SJCRH30 (cell line): ENCODE results near the gene KCNF1. TPM values are rescaled to one million over a fixed set of nuclear protein-coding genes. Genes with fewer than 3 reads are reported as not detected.

Source experiments
- DNase-seq, 2 experiments: peaks; one replicate each; pipeline ENCODE4 v3.0.0-alpha.2; 2015 to 2020
- H3K27ac ChIP-seq: fragments of 250-450 bp; sonication (Bioruptor Pico); 2 replicates; pipeline ENCODE4 v1.5.1; 2020; ENCODE audit warnings: mild to moderate bottlenecking, moderate library complexity
- H3K27me3 ChIP-seq: fragments of 250-450 bp; sonication (Bioruptor Pico); 2 replicates; pipeline ENCODE4 v1.5.1; 2020; ENCODE audit warnings: mild to moderate bottlenecking, moderate library complexity
- H3K36me3 ChIP-seq: fragments of 250-450 bp; sonication (Bioruptor Pico); 2 replicates; pipeline ENCODE4 v1.5.1; 2020; ENCODE audit warnings: mild to moderate bottlenecking, moderate library complexity
- H3K4me1 ChIP-seq: fragments of 250-450 bp; sonication (Bioruptor Pico); 2 replicates; pipeline ENCODE4 v1.5.1; 2020; ENCODE audit warnings: mild to moderate bottlenecking, moderate library complexity
- H3K4me3 ChIP-seq: fragments of 250-450 bp; sonication (Bioruptor Pico); 2 replicates; pipeline ENCODE4 v1.5.1; 2020; ENCODE audit warnings: mild to moderate bottlenecking, moderate library complexity
- H3K9me3 ChIP-seq: fragments of 250-450 bp; sonication (Bioruptor Pico); replicated peaks from 2 replicates; pipeline ENCODE4 v1.5.1; 2020; ENCODE audit warnings: mild to moderate bottlenecking, moderate library complexity
- total RNA-seq: library from RNA; depleted of rRNA; stranded (reverse); fragments of >200 nt; shearing (Covaris generic); gene quantifications from 2 replicates; pipeline ENCODE4 v1.2.3, GENCODE V29; 2014

The KCNF1 gene
- total RNA-seq, 1 experiment from 2014 or later: 0.42 TPM

GRCh38 chr2:10889651-10890215, 22.0 kb upstream of the KCNF1 start:
- DNase-seq: peak; percentile 39 to 42

DNA sequence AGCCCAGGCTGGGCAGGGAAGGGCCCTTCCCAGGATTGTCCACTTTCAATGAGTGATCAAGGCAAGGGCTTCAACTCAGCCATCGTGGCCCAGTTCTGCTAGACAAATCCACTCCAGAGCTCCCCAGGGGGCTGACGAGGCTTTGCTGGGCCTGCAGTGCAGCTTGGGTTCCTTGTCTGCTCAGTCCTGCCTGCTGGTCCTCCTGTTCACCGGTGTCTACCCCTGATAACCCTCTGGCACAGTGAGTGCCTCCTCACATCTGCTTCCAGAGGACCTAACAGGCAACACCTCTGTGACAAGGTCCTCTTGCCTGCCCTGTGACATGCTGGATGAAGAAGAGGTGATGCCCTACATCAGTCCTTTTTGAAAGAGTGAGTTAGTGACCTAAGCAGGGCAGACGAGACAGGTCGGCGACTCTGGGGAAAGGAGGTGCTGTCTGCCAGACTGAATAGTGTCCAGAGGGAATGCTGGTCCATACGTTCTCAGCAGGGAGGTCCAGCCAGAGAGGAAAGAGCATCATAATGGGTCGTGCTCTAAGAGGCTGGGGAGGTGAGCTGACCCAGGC, 20.9 kb upstream of the KCNF1 start:
- no peak overlapping the region for H3K27ac ChIP-seq
- no peaks in the 10 kb centered on the region for H3K36me3 ChIP-seq
- H3K9me3 ChIP-seq: no peaks in the 10 kb centered on the region
- H3K27me3 ChIP-seq: no peaks in the 10 kb centered on the region
- peaks cover 6% of the 10 kb centered on the region; the same call in 1 of the 2 replicates for H3K4me1 ChIP-seq
- no peak overlapping the region for H3K4me3 ChIP-seq
- no peak for DNase-seq

More at GRCh38 chr2:10889651-10890215, 22.0 kb upstream of the KCNF1 start:
- Histone ChIP-seq H3K9me3 (no peaks in the 10 kb centered on the region), H3K4me1 (peaks cover 6% of the 10 kb centered on the region; the same call in 1 of the 2 replicates), H3K27ac (no peak overlapping the region), H3K27me3 (no peaks in the 10 kb centered on the region), H3K36me3 (no peaks in the 10 kb centered on the region), H3K4me3 (no peak overlapping the region)

DNA sequence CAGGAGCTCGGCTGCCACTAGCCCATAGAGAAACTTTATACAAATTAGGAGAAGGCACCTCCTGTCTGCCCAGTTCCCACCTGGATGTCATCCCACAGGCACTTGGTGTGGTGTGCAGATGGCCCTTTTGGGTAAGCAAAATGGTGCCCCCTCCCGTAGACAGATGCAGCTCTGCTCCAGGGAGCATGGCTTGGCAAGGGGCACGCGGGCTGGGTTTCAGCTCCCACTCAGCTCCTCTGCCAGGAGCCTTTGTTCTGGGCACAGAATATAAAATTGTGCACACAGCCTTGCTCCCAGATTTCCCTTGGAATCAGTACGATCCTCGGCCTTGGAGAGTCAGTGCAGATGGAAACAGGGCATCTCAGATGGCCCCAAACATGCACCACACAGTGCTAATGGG, 20.3 kb upstream of the KCNF1 start:
- Histone ChIP-seq H3K36me3 (no peaks in the 10 kb centered on the region), H3K27me3 (no peaks in the 10 kb centered on the region), H3K4me1 (peaks cover 6% of the 10 kb centered on the region; the same call in 1 of the 2 replicates), H3K4me3 (no peak overlapping the region), H3K27ac (no peak overlapping the region), H3K9me3 (no peaks in the 10 kb centered on the region)
- DNase-seq: no peak

DNA sequence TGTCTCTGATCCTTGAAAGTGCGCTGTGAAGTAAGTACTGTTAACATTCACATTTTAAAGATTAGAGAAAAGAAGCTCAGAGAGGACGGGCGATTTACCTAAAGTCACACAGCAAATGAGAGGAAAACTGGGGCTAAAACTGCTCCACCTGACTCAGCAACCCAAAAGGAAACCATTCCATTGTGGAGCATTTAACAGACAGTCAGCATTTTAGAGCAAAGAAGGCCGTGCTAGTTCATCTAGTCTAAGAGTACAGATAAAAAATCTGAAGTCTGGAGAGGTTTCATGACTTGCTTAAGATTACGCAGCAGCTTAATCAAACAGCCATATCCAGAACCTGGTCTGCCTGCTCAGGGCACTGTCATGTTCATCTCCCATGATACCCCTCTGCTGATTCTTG, 19.9 kb upstream of the KCNF1 start:
- H3K9me3 ChIP-seq: no peaks in the 10 kb centered on the region
- no peaks in the 10 kb centered on the region for H3K36me3 ChIP-seq
- no peak overlapping the region for H3K4me3 ChIP-seq
- no peaks in the 10 kb centered on the region for H3K27me3 ChIP-seq
- H3K27ac ChIP-seq: no peak overlapping the region
- DNase-seq: no peak
- H3K4me1 ChIP-seq: peaks cover 6% of the 10 kb centered on the region; the same call in 1 of the 2 replicates

- Histone ChIP-seq H3K36me3 (no peaks in the 10 kb centered on the region), H3K27ac (no peak overlapping the region), H3K4me3 (no peak overlapping the region), H3K27me3 (no peaks in the 10 kb centered on the region), H3K9me3 (no peaks in the 10 kb centered on the region), H3K4me1 (peaks cover 6% of the 10 kb centered on the region; the same call in 1 of the 2 replicates)
- DNase-seq: no peak
These were observed 19.4 kb upstream of the KCNF1 start for GRCh38 chr2:10892316-10892715.

- Histone ChIP-seq H3K36me3 (no peaks in the 10 kb centered on the region), H3K9me3 (no peaks in the 10 kb centered on the region), H3K27me3 (no peaks in the 10 kb centered on the region), H3K4me3 (no peak overlapping the region), H3K27ac (no peak overlapping the region), H3K4me1 (peaks cover 6% of the 10 kb centered on the region; the same call in 1 of the 2 replicates)
- no peak for DNase-seq
These were observed 18.9 kb upstream of the KCNF1 start for GRCh38 chr2:10892796-10893350.

DNA sequence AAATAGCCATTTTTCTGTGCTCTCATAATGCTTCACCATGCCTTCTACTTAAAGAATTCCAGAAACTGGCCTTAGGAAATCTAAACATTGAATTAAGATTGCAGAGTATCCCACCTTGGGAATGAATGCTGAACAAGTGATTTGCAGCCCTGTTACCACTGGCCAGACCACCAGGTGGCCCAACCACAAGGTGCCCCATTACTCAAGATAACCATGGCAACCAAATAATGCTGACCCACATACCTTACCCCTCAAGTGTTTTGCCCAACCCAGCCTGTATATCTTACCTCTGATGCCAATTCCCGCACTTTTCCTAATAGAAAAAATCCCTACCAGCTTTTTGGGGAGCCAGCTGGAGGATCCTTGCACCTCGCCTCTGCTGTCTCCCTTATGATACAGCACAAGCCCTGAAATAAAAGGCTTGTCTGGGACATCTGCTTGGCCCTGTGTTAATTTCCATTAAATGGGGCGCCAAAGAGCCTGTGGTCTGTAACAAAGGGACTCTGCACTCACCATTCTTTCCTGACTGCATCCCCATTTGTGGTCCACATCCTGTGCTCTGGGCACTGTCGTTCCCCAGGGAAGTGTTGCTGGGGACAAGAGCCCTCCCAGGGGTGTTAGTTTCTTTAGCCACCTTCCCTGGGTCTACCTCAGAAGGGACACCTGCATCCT, 17.3 kb upstream of the KCNF1 start:
- Histone ChIP-seq H3K27me3 (no peaks in the 10 kb centered on the region), H3K4me3 (no peak overlapping the region), H3K4me1 (peaks cover 6% of the 10 kb centered on the region; the same call in 1 of the 2 replicates), H3K36me3 (no peaks in the 10 kb centered on the region), H3K9me3 (no peaks in the 10 kb centered on the region), H3K27ac (no peak overlapping the region)
- no peak for DNase-seq

DNA sequence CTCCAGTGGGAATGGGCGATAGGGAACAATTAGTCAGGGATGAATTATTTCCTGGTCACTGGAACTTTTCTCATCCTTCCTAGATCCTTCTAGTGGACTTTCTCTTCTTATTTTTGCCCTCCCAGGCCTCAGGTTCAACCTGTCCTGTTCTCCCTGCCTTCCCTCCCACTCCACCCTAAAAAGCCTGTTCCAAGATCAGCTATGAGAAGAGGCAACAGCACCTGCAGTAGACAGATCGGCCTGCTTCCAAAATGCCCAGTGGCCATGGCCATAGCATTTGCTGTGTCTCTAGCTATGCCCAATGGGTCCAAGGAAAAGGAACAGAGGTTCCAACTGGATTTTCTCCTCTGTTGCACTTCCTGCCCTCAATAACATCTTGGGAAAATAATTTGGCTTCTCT, 16.5 kb upstream of the KCNF1 start:
- DNase-seq: no peak
- H3K27ac ChIP-seq: no peak overlapping the region
- H3K27me3 ChIP-seq: no peaks in the 10 kb centered on the region
- no peaks in the 10 kb centered on the region for H3K36me3 ChIP-seq
- no peaks in the 10 kb centered on the region for H3K9me3 ChIP-seq
- H3K4me3 ChIP-seq: no peak overlapping the region
- no peaks in the 10 kb centered on the region for H3K4me1 ChIP-seq

GRCh38 chr2:10897956-10898355, 13.8 kb upstream of the KCNF1 start:
- H3K9me3 ChIP-seq: no peaks in the 10 kb centered on the region
- no peak overlapping the region for H3K4me3 ChIP-seq
- H3K36me3 ChIP-seq: no peaks in the 10 kb centered on the region
- H3K27me3 ChIP-seq: no peaks in the 10 kb centered on the region
- DNase-seq: no peak
- no peaks in the 10 kb centered on the region for H3K4me1 ChIP-seq
- H3K27ac ChIP-seq: no peak overlapping the region

- Histone ChIP-seq H3K36me3 (no peaks in the 10 kb centered on the region), H3K4me1 (peaks cover 4% of the 10 kb centered on the region), H3K27me3 (no peaks in the 10 kb centered on the region), H3K9me3 (peaks cover 2% of the 10 kb centered on the region; the same call in 1 of the 2 replicates), H3K27ac (no peak overlapping the region), H3K4me3 (no peak overlapping the region)
- peak in 1 of 2 experiments; percentile 39 for DNase-seq
These were observed 11.3 kb upstream of the KCNF1 start for GRCh38 chr2:10900216-10901109.

- no peak overlapping the region for H3K27ac ChIP-seq
- H3K27me3 ChIP-seq: no peaks in the 10 kb centered on the region
- no peaks in the 10 kb centered on the region for H3K36me3 ChIP-seq
- peaks cover 7% of the 10 kb centered on the region for H3K4me1 ChIP-seq
- H3K9me3 ChIP-seq: peaks cover 2% of the 10 kb centered on the region; the same call in 1 of the 2 replicates
- DNase-seq: no peak
- no peak overlapping the region for H3K4me3 ChIP-seq
These were observed 10.4 kb upstream of the KCNF1 start for GRCh38 chr2:10901160-10901939.

GRCh38 chr2:10903861-10904210, 7.9 kb upstream of the KCNF1 start:
- H3K27me3 ChIP-seq: no peaks in the 10 kb centered on the region
- no peak for DNase-seq
- H3K36me3 ChIP-seq: no peaks in the 10 kb centered on the region
- H3K9me3 ChIP-seq: peaks cover 2% of the 10 kb centered on the region; the same call in 1 of the 2 replicates
- no peak overlapping the region for H3K4me3 ChIP-seq
- peaks cover 7% of the 10 kb centered on the region for H3K4me1 ChIP-seq
- no peak overlapping the region for H3K27ac ChIP-seq

GRCh38 chr2:10904455-10904854, 7.3 kb upstream of the KCNF1 start:
- H3K9me3 ChIP-seq: peaks cover 2% of the 10 kb centered on the region; the same call in 1 of the 2 replicates
- no peak overlapping the region for H3K27ac ChIP-seq
- H3K4me3 ChIP-seq: no peak overlapping the region
- peaks cover 7% of the 10 kb centered on the region for H3K4me1 ChIP-seq
- H3K27me3 ChIP-seq: no peaks in the 10 kb centered on the region
- no peaks in the 10 kb centered on the region for H3K36me3 ChIP-seq
- DNase-seq: no peak
